GM18951 (cell line): ENCODE results near the gene ZNF107.
"Not testable (repeated sequence)": the region's sequence is repeated elsewhere in the genome, so short reads cannot be mapped to it uniquely, and the experiment has no call there.

Source experiments
- POLR2A ChIP-seq: IDR thresholded peaks from 4 replicates; pipeline ENCODE4 v1.6.1; 2011; ENCODE audit warnings: mild to moderate bottlenecking; ENCODE audit not compliant: insufficient read length, insufficient read depth; ENCODE audit errors: extremely low read depth
- in situ Hi-C: fragments of 300-500 bp; cut with MboI; formaldehyde crosslinking; loops from one replicate; pipeline ENCODE4 v1.12.0; 2022; ENCODE audit warnings: low sequenced_read_pairs, mixed read lengths, inconsistent platforms; ENCODE audit not compliant: unreplicated experiment

The ZNF107 gene

DNA sequence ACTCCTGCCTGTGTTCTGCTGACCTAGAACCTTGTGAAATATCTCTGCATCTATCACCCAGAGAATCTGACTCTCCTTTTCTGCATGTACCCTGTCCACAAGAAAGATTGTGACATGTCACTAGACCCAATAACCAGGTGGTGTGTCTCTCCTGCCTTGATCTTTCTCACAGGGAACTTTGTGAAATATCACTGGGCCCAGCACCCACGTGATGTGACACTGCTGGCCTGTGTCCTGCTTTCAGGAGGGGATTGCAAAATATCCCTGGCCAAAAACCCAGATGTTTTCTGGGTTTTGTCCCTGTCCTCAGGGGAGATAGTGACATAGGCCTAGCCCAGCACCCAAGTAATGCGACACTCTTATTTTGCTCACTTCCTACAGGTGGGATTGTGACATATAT lies 10.1 kb upstream of the ZNF107 start:
- in situ Hi-C loops = no loop called here
- TF ChIP-seq POLR2A = no peak

DNA sequence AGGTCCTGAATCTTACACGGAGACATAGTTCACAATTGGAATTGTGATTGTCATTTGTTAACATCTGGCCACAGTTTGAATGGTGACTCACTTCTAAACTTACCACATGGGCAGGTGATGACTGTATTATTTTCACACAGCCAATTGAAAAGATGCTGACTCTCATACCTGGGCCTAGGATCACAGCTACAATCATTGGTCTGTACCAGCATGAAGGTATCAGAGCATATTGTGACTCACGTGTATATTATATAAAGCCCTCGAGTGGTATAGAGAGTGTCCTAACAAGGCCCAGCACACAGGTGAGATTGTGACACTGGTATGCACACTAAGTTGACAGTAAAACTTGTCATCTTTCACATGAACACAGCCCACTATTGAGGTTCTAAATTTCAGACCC lies 9.4 kb upstream of the ZNF107 start:
- no peak for TF ChIP-seq POLR2A
- in situ Hi-C loops = no loop called here

DNA sequence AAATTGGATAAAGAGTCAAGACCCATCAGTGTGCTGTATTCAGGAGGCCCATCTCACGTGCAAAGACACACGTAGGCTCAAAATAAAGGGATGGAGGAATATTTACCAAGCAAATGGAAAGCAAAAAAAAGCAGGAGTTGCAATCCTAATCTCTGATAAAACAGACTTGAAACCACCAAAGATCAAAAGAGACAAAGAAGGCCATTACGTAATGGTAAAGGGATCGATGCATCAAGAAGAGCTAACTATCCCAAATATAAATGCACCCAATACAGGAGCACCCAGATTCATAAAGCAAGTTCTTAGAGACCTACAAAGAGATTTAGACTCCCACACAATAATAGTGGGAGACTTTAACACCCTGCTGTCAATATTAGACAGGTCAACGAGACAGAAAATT lies 3.8 kb upstream of the ZNF107 start:
- in situ Hi-C loops = not testable (repeated sequence)

DNA sequence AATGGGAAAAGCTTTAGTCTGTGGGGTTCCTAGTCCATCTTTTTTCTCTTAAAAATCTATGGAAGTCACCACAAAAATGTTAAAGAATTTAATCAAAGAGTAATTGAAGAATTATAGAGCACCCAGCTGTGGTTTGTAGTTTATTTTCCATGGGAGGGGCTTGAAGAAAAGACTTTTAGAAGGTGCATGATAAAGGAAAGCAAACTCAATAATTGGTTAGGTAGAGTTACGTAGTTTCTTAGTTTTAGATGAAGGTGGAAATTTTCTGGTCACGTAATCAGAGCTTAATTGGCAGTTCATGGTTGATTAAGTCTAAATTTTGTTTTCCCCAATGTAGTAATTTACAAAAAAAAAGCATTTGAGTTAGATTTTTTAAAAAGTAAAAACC lies 724 bp downstream of the ZNF107 start:
- TF ChIP-seq POLR2A = no peak
- in situ Hi-C loops = no loop called here

DNA sequence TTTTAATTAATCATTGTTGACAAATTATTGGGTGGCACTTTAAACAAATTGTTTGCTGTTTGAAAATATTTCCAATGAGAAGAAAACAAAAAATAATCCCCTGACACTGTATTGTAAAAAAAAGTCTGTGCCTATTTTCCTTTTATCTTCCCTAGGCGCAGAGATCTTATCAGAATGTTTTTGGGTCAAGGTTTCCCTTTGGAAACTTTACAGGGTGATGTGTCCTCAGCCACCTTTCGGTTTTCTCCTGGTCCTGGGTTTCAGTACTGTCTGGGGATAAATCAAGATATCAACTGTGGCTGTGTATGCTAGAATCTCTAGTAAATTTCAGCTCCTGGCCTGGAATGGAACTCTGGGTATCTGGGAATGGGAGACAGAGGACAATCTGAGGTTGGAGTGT lies 1.4 kb downstream of the ZNF107 start:
- no peak for TF ChIP-seq POLR2A
- in situ Hi-C loops = no loop called here

DNA sequence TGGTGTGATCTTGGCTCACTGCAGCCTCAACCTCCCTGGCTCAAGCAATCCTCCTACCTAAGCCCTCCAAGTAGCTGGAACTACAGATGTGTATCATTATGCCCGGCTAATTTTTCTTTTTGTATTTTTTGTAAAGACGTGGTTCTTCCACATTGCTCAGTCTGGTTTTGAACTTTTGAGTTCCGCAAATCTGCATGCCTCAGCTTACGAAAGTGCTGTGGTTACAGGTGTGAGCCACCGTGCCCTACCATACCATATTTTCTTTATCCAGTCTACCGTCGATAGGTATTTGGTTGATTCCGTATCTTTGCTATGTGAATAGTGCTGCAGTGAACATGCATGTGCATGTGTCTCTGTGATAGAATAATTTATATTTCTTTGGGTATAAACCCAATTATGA lies 6.5 kb downstream of the ZNF107 start:
- TF ChIP-seq POLR2A = no peak
- in situ Hi-C loops = no loop called here

DNA sequence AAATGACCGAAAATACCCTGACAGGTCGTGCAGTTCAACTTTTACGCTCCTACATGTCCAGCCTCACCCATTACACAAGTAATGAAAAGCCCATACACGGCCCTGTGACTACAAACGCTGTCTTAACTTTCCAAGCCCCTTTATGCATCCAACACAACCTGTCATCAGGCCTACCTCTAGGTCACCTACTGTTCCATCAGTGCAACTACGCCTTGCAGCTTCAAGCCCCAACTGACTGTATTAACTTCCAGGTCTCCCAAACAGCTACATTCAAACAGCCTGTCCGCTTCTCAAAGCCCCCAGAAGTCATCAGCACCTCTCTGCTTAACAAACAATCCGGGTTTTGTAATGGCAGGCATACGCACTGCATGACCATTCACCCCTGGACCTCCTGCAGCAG lies 19.2 kb downstream of the ZNF107 start:
- in situ Hi-C loops = no loop called here
- no peak for TF ChIP-seq POLR2A

DNA sequence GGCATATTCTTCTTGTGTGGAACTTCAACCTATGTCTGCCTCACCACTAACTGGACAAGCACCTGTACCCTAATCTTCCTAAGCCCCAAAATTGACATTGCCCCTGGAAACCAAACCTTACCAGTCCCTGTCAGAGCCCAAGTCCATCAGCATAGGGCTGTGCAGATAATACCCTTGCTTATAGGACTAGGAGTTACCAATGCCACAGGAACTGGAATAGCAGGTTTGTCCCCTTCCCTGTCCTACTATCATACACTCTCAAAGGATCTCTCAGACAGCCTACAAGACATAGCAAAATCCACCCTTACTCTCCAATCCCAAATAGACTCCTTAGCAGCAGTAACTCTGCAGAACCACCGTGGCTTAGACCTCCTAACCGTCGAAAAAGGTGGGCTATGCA lies 19.8 kb downstream of the ZNF107 start:
- no peak for TF ChIP-seq POLR2A
- in situ Hi-C loops = no loop called here

DNA sequence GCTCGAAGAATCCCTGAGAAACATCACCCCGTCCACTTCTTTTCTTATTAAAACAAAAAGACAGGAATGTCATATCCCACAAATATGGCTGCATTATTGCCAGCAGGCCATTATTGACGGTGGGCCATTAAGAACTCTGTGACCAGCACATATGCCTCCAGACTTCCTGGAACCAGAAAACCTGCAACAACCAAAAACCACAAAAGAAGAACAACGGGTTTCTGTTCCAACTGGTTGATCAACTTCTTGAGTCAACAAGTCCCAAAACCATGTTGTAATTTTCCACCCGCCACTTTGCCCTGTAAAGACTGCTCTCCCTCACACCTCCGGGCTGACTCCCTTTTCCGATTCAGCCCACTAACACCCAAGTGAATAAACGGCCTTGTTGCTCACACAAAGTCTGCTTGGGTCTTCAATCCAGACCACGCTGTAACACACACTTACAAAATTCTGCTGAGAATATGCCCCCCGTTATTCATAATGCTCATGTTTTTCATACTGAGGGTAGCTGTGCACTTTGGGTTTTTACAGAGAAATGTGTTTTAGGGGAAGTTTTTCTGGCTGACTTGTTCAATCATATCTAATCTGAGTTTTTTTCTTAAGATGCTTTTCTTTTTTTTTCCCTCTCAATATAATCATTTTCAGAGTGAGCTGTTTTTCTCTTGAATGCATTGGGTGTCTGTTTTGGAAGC lies 20.7 kb downstream of the ZNF107 start:
- TF ChIP-seq POLR2A = no peak
- in situ Hi-C loops = no loop called here

DNA sequence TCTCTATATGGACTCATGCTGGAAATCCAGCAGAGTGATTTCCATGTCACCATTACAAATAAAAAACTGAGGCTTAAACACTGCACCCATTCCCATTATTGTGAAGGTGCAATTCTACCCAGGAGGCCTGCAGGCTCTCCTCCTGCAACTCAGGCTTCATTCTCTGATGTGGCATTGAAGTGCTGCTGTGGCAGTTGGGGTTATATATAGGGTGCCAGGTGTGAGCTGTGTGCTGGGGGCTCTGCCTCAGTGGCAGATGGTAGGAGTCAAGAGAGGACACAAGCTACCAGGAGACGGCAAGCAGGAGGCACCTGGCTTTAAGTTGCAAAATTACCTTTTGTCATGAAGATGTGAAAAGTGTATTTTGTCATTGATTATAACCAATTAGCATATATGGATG lies 21.3 kb downstream of the ZNF107 start:
- no peak for TF ChIP-seq POLR2A
- in situ Hi-C loops = no loop called here

DNA sequence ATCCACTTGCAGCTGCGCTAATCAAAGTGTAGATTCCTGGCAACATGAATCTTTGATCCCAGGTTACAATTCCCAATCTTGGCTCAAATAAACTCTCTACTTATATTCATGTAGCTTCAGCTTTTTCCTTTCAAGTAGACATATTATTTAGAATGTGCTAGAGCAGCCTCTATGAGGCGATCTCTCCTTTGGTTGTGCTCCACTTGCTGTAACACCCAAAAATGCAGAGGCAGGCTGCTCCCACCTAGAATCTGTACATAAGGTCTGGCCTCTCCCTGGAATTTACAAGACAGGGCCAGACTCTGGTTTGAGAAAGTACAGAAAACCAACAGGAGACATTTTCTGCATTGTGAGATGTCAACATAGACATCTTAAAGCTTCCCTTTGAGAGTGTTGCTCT lies 23.1 kb downstream of the ZNF107 start:
- no peak for TF ChIP-seq POLR2A

DNA sequence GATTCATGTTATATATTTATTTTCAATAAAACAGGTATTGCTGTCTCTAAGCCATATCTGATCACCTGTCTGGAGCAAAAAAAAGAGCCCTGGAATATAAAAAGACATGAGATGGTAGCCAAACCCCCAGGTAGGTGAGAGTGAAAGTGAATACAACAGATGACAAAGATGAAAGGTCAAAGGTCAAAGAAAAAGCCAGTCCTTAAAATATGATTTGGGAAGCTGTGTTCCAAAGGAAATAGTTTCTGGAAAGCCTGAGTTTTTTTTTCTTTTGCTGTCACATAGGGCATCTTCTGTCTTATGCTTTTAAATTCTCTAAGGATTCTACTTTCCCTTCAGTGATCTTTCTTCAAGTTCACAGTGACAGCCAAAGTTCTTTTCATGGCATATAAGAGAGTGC lies 25.9 kb downstream of the ZNF107 start:
- TF ChIP-seq POLR2A = no peak

More for the DNA sequence above, 23.1 kb downstream of the ZNF107 start:
- in situ Hi-C loops = no loop called here

DNA sequence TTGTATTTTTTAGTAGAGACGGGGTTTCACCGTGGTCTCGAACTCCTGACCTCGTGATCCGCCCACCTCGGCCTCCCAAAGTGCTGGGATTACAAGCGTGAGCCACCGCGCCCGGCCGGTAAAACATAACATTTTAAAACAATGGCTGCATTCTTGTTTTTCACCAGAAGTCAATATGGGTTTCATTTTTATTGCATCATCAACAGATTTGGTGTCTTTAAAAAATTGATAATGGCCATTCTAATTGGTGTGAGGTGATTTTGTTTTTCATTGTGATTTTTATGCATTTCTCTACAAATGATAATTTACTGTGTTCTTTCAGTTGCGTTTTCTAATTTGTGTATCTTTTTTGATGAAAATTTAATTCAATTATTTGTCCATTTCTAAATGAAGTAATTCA lies 31.9 kb downstream of the ZNF107 start:
- in situ Hi-C loops = not testable (repeated sequence)

More for the DNA sequence above, 25.9 kb downstream of the ZNF107 start:
- in situ Hi-C loops = no loop called here

DNA sequence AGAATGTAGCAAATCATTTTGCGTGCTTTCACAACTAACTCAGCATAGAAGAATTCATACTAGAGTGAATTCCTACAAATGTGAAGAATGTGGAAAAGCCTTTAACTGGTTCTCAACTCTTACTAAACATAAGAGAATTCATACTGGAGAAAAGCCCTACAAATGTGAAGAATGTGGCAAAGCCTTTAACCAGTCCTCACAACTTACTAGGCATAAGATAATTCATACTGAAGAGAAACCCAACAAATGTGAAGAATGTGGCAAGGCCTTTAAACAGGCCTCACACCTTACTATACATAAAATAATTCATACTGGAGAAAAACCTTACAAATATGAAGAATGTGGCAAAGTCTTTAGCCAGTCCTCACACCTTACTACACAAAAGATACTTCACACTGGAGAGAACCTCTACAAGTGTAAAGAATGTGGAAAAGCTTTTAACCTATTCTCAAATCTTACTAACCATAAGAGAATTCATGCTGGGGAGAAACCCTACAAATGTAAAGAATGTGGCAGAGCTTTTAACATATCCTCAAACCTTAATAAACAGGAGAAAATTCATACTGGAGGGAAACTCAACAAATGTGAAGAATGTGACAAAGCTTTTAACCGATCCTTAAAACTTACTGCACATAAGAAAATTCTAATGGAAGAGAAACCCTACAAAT lies 40.8 kb downstream of the ZNF107 start:
- TF ChIP-seq POLR2A = no peak
- in situ Hi-C loops = no loop called here

DNA sequence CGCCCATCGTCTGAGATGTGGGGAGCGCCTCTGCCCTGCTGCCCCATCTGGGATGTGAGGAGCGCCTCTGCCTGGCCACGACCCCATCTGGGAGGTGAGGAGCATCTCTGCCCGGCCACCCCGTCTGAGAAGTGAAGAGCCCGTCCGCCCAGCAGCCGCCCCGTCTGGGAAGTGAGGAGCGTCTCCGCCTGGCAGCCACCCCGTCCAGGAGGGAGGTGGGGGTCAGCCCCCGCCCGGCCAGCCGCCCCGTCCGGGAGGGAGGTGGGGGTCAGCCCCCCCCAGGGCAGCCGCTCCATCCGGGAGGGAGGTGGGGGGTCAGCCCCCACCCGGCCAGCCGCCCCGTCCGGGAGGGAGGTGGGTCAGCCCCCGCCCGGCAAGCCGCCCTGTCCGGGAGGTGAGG lies 52.0 kb downstream of the ZNF107 start:
- in situ Hi-C loops = not testable (repeated sequence)
